Upper lobe of right lung (tissue), 1 donor: ENCODE data around the gene GRK5. TPM values are rescaled to one million over a fixed set of nuclear protein-coding genes. Genes with fewer than 3 reads are reported as not detected.

Source experiments
- ATAC-seq: fragments of 200-7000 bp; cut with Tn5 transposase; one replicate; pipeline ENCODE4 v1.9.1; 2020; ENCODE audit warnings: mild to moderate bottlenecking, moderate library complexity
- DNase-seq: peaks from one replicate; pipeline ENCODE4 v3.0.0-alpha.2; 2020
- H3K27ac ChIP-seq: fragments of 200-600 bp; one replicate; pipeline ENCODE4 v1.8.0; 2022
- H3K27me3 ChIP-seq: fragments of 200-600 bp; one replicate; pipeline ENCODE4 v1.8.0; 2022; ENCODE audit warnings: mild to moderate bottlenecking
- H3K36me3 ChIP-seq: fragments of 200-600 bp; one replicate; pipeline ENCODE4 v1.8.0; 2022
- H3K4me1 ChIP-seq: fragments of 200-600 bp; one replicate; pipeline ENCODE4 v1.8.0; 2022
- H3K4me3 ChIP-seq: fragments of 200-600 bp; one replicate; pipeline ENCODE4 v1.8.0; 2022; ENCODE audit warnings: mild to moderate bottlenecking
- H3K9me3 ChIP-seq: fragments of 200-600 bp; one replicate; pipeline ENCODE4 v1.8.0; 2022
- CTCF ChIP-seq: fragments of 200-600 bp; IDR thresholded peaks from one replicate; pipeline ENCODE4 v1.8.0; 2022; ENCODE audit warnings: antibody characterized with exemption
- intact Hi-C: fragments of 100-400 bp; cut with DNase I; formaldehyde crosslinking; loops from one replicate; pipeline ENCODE4 v1.11.0; 2022
- total RNA-seq: library from RNA; stranded (reverse); fragmentation: NEBNext Ultra II Directional; extraction: Animal tissue kit (Norgen Biotek cat#: 25700); gene quantifications from one replicate; pipeline ENCODE4 v1.2.1, GENCODE V29; 2021
- donor health status: DM: no; HTN: yes; CAD: no; lungs with severe emphysema.

GRK5 gene
- total RNA-seq, 1 donor from 2014 or later = 83.5 TPM

GRCh38 chr10:119248681-119249080 lies 41.3 kb downstream of the GRK5 start:
- DNase-seq (no peak), ATAC-seq (no peak)
- Histone ChIP-seq H3K36me3 (no peaks in the 10 kb centered on the region), H3K27ac (peak overlapping the region; percentile 69), H3K4me1 (peaks cover 44% of the 10 kb centered on the region), H3K9me3 (no peaks in the 10 kb centered on the region), H3K4me3 (no peak overlapping the region), H3K27me3 (no peaks in the 10 kb centered on the region)
- intact Hi-C loops = no loop called here
- TF ChIP-seq CTCF = no peak

- Histone ChIP-seq H3K27ac (peak overlapping the region; percentile 48), H3K27me3 (no peaks in the 10 kb centered on the region), H3K4me1 (peaks cover 57% of the 10 kb centered on the region), H3K9me3 (no peaks in the 10 kb centered on the region), H3K36me3 (no peaks in the 10 kb centered on the region), H3K4me3 (no peak overlapping the region)
- no peak for DNase-seq
- no peak for TF ChIP-seq CTCF
- intact Hi-C loops = no loop called here
- no peak for ATAC-seq
Measured at GRCh38 chr10:119250641-119251314, 43.4 kb downstream of the GRK5 start.

GRCh38 chr10:119251315-119251708 lies 43.9 kb downstream of the GRK5 start:
- ATAC-seq (no peak), DNase-seq (no peak)
- no peak for TF ChIP-seq CTCF
- no peaks in the 10 kb centered on the region for H3K27me3 ChIP-seq
- no peaks in the 10 kb centered on the region for H3K36me3 ChIP-seq
- H3K4me3 ChIP-seq = no peak overlapping the region
- peaks cover 57% of the 10 kb centered on the region for H3K4me1 ChIP-seq
- intact Hi-C loops = no loop called here
- no peaks in the 10 kb centered on the region for H3K9me3 ChIP-seq
- H3K27ac ChIP-seq = peak overlapping the region; percentile 48

- no peak for DNase-seq
- Histone ChIP-seq H3K9me3 (no peaks in the 10 kb centered on the region), H3K4me1 (peaks cover 57% of the 10 kb centered on the region), H3K27ac (peak overlapping the region; percentile 61), H3K36me3 (no peaks in the 10 kb centered on the region), H3K27me3 (no peaks in the 10 kb centered on the region), H3K4me3 (no peak overlapping the region)
- intact Hi-C loops = no loop called here
- peak; percentile 35 for TF ChIP-seq CTCF
- ATAC-seq = peak; percentile 23
Measured at GRCh38 chr10:119252051-119252465, 44.7 kb downstream of the GRK5 start.

GRCh38 chr10:119252470-119253151 lies 45.2 kb downstream of the GRK5 start:
- Histone ChIP-seq H3K27ac (peak overlapping the region; percentile 61), H3K4me3 (no peak overlapping the region), H3K9me3 (no peaks in the 10 kb centered on the region), H3K27me3 (no peaks in the 10 kb centered on the region), H3K36me3 (no peaks in the 10 kb centered on the region), H3K4me1 (peaks cover 54% of the 10 kb centered on the region)
- no peak for DNase-seq
- ATAC-seq = no peak
- intact Hi-C loops = no loop called here
- TF ChIP-seq CTCF = no peak
